GM10248 (cell line): Measurements from ENCODE around the gene CD4.

Source experiments
- CTCF ChIA-PET: fragments of 300-600 bp; sonication (Branson Sonifier 250); formaldehyde crosslinking; extraction: SDS; loops from one replicate; lab custom pipeline; 2021; ENCODE audit warnings: antibody characterized with exemption; lab: Yijun Ruan, JAX
- POLR2A ChIA-PET: fragments of 350-650 bp; sonication (Branson Sonifier 250); formaldehyde crosslinking; extraction: SDS; loops from one replicate; lab custom pipeline; 2020; ENCODE audit warnings: antibody characterized with exemption; lab: Yijun Ruan, JAX
- DNase-seq: peaks from one replicate; pipeline ENCODE4 v3.0.0; 2012; ENCODE audit errors: extremely low spot score
- CTCF ChIP-seq: IDR thresholded peaks from 2 replicates; pipeline ENCODE4 v1.5.1; 2012; ENCODE audit warnings: mild to moderate bottlenecking, low read depth; ENCODE audit errors: extremely low read depth, missing control alignments, control extremely low read depth

CD4 gene

DNA sequence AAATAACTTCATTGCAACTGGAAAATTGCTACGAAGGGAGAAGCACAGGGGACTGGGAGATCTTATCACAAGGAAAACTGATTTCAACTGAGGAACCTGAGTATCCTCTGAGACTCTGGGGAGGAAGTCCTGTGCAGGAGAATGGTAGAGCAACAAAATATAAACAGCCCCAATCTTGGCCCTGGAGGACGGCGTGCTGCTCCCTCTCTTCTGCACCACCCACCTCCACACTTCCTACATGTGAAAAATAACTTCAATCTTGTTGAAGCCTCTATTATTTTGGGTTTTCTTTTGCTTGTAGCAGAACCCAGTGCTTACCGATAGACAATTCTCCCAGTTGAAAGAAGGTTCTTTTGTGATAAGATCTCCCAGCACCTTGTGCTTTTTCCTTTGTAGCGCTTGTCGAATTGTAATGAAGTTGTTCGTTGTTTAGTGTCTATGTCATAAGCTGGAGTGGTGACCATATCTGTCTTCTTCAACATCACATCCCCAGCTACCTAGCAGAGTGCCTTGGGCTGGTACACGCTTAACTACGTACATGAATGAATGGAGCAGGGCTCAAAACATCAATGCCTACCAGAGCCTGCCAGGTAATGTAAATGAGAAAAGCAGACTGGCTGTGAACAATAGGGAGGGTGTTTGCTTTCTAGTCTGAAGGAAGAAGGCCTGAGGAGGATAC, 2.8 kb upstream of the CD4 start:
- DNase-seq = no peak
- no peak for TF ChIP-seq CTCF
- POLR2A ChIA-PET = interaction anchor here (0.8 kb wide), 1 partner anchor 12 kb away, joined by 3 read pairs; no protein-coding TSS in a partner anchor
- CTCF ChIA-PET = interaction anchor here (0.6 to 4.5 kb wide), 5 partner anchors 7 to 32 kb away, joined by 3 to 33 read pairs (median 6); partner anchors contain the start of genes LAG3 and PTMS

GRCh38 chr12:6787309-6787708, 2.0 kb upstream of the CD4 start:
- TF ChIP-seq CTCF = no peak
- CTCF ChIA-PET = interaction anchor here (1.4 to 4.5 kb wide), 4 partner anchors 8 to 33 kb away, joined by 5 to 33 read pairs (median 6); partner anchors contain the start of gene PTMS
- no peak for DNase-seq
- POLR2A ChIA-PET = interaction anchor here (0.8 kb wide), 1 partner anchor 12 kb away, joined by 3 read pairs; no protein-coding TSS in a partner anchor

- POLR2A ChIA-PET = no interaction called here
- no peak for TF ChIP-seq CTCF
- CTCF ChIA-PET = interaction anchor here (0.6 to 4.5 kb wide), 3 partner anchors 11 to 38 kb away, joined by 3 to 33 read pairs (median 5); partner anchors contain the start of gene MLF2
- DNase-seq = no peak
Observed at GRCh38 chr12:6790496-6791150, 1.3 kb downstream of the CD4 start.

GRCh38 chr12:6791931-6792520, 2.7 kb downstream of the CD4 start:
- TF ChIP-seq CTCF = no peak
- ChIA-PET POLR2A (interaction anchor here (1.1 kb wide), 1 partner anchor 75 kb away, joined by 4 read pairs; the partner anchor contains the start of gene TPI1), CTCF (interaction anchor here (0.7 to 2.2 kb wide), 11 partner anchors 9 to 81 kb away, joined by 3 to 8 read pairs (median 4); partner anchors contain the start of genes MLF2, PTMS and SPSB2)
- DNase-seq = no peak

DNA sequence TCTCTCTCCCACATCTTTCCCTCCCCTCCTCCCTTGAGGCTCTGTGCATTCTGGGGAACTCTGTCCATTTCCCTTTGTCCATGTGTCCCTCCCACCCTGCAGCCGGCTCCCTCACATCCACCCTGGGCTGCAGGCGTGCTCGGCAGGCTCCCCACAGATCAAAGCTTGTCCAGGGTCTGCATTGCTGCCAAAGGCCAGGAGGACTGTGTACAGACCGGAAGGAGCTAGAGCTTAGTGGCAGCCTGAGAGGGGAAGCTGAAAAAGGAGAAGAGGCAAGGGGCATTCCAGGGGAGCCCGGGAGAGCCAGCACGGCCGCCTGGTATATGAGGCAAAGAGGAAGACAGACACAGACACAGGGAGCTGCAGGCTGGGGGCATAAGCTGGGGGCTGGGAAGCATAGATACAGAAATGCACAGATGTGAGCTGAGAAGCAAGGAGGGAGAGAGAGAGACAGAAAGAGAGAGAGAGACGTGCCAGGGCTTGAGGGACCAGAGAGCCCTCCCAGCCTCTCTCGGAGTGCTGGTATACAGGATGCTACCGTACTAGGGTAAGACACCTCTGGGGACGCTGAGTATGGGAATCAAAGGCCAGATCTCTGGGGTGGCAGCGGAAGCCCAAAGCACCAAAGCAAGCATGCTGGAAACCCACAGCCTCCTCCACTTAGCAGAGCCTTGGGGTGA, 3.3 kb downstream of the CD4 start:
- TF ChIP-seq CTCF = no peak
- ChIA-PET CTCF (interaction anchor here (0.7 to 2.2 kb wide), 13 partner anchors 9 to 80 kb away, joined by 3 to 8 read pairs (median 4); partner anchors contain the start of genes MLF2 and SPSB2), POLR2A (interaction anchor here (1.1 kb wide), 1 partner anchor 74 kb away, joined by 4 read pairs; the partner anchor contains the start of gene TPI1)
- peak; percentile 50 for DNase-seq
